ENCODE data around the gene SMIM43. TPM values are rescaled to one million over a fixed set of nuclear protein-coding genes. Genes with fewer than 3 reads are reported as not detected.
"Not testable (repeated sequence)": the region's sequence is repeated elsewhere in the genome, so short reads cannot be mapped to it uniquely, and the experiment has no call there.

The SMIM43 gene
- total and polyA plus RNA-seq, 2 donors (not counting 1 experiment from before 2014, with no cell fraction given) = 0.83 to 2.5 TPM

DNA sequence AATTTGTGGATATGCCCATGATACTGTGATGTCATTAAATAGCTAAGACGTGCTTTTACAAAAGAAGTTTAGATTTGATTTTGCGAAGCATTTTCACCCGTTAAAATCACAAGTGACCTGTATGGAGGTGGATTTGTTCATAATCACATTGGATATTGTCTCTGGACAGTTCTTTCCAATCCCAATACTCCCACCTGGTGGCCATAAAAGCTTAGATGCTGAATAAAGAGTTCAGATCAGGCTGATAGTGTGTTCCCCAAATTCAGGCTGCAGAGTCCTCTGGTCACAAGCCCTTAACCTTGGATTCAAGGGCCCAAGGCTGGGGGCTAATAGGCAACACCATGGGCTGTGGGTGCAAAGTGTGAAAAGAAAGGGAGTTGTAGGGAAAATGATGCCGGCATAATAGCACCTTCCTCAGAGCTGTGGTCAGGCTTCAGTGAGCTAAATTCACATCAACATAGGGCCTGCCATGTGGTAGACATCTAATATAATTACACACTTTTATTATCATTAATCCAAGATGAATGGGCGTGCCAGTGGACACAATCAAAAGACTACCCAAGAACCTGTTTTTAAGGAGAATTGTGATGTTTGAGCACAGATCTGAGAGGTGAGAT is 28.1 kb downstream of the SMIM43 start:
- Histone ChIP-seq H3K27me3 (ENCODE audit: control insufficient read depth, insufficient read depth, low read length) (no peaks in the 10 kb centered on the region), H3K9me3 (ENCODE audit: control insufficient read depth, insufficient read depth, low read depth, low read length) (no peaks in the 10 kb centered on the region), H3K79me2 (ENCODE audit: control insufficient read depth, insufficient read depth, low read length) (no peaks in the 10 kb centered on the region), H3K4me1 (ENCODE audit: control insufficient read depth, extremely low read depth, insufficient read depth, low read length) (no peaks in the 10 kb centered on the region), H3K9ac (ENCODE audit: insufficient read depth, low read length) (no peak overlapping the region), H3K36me3 (ENCODE audit: control insufficient read depth, insufficient read depth, low read length) (no peaks in the 10 kb centered on the region), H3K27ac (ENCODE audit: insufficient read depth, low read length) (no peak overlapping the region), H4K20me1 (ENCODE audit: control insufficient read depth, extremely low read depth, insufficient read depth, low read length) (no peaks in the 10 kb centered on the region), H3K4me3 (replicated peaks in 1 of 4; ENCODE audit: control extremely low read depth in 1 of 4, insufficient read depth in 1 of 4, low read depth in 3 of 4, low read length in 4 of 4) (no peak overlapping the region), H2AFZ (ENCODE audit: low read length) (no peak overlapping the region), H3K4me2 (ENCODE audit: extremely low read depth, insufficient read depth, low read length) (no peak overlapping the region)
- TF ChIP-seq, protein P1, sequence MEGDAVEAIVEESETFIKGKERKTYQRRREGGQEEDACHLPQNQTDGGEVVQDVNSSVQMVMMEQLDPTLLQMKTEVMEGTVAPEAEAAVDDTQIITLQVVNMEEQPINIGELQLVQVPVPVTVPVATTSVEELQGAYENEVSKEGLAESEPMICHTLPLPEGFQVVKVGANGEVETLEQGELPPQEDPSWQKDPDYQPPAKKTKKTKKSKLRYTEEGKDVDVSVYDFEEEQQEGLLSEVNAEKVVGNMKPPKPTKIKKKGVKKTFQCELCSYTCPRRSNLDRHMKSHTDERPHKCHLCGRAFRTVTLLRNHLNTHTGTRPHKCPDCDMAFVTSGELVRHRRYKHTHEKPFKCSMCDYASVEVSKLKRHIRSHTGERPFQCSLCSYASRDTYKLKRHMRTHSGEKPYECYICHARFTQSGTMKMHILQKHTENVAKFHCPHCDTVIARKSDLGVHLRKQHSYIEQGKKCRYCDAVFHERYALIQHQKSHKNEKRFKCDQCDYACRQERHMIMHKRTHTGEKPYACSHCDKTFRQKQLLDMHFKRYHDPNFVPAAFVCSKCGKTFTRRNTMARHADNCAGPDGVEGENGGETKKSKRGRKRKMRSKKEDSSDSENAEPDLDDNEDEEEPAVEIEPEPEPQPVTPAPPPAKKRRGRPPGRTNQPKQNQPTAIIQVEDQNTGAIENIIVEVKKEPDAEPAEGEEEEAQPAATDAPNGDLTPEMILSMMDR (conservative IDR thresholded peaks at IDR 0.05 in 1 of 2, IDR thresholded peaks at IDR 0.05 in 1 of 2; ENCODE audit: low read depth in 1 of 2, low read length in 2 of 2) = peak; percentile 70 to 76
- no peak for TF ChIP-seq EZH2 (IDR thresholded peaks at IDR 0.05; ENCODE audit: low read length, missing control alignments)
- DNase-seq (ENCODE audit: low read depth in 2 of 2) = peak; percentile 56 to 76

DNA sequence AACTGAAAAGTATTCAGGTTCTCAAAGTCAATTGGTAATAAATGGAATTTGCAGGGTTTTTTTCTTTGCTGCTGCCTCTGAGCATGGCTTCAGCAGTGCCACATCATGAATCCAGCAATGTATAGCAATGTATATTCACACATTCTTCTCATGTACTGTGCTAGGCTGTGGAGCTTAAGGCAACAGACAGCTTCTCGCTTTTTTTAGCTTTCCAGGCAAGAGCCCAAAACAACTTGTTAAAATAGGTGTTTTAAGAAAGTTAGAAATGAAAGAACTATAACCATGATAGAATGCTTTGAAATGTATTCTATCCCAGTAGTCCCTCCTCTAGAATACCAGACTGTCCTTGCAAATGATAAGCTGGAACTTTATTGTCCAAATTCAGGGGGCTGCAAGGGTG is 30.4 kb downstream of the SMIM43 start:
- Histone ChIP-seq H3K27me3 (ENCODE audit: control insufficient read depth, insufficient read depth, low read length) (no peaks in the 10 kb centered on the region), H2AFZ (ENCODE audit: low read length) (no peak overlapping the region), H4K20me1 (ENCODE audit: control insufficient read depth, extremely low read depth, insufficient read depth, low read length) (no peaks in the 10 kb centered on the region), H3K79me2 (ENCODE audit: control insufficient read depth, insufficient read depth, low read length) (no peaks in the 10 kb centered on the region), H3K4me1 (ENCODE audit: control insufficient read depth, extremely low read depth, insufficient read depth, low read length) (no peaks in the 10 kb centered on the region), H3K9ac (ENCODE audit: insufficient read depth, low read length) (no peak overlapping the region), H3K36me3 (ENCODE audit: control insufficient read depth, insufficient read depth, low read length) (no peaks in the 10 kb centered on the region), H3K9me3 (ENCODE audit: control insufficient read depth, insufficient read depth, low read depth, low read length) (no peaks in the 10 kb centered on the region), H3K4me2 (ENCODE audit: extremely low read depth, insufficient read depth, low read length) (no peak overlapping the region), H3K4me3 (replicated peaks in 1 of 4; ENCODE audit: control extremely low read depth in 1 of 4, insufficient read depth in 1 of 4, low read depth in 3 of 4, low read length in 4 of 4) (no peak overlapping the region), H3K27ac (ENCODE audit: insufficient read depth, low read length) (no peak overlapping the region)
- TF ChIP-seq, protein P1 (conservative IDR thresholded peaks at IDR 0.05 in 1 of 2, IDR thresholded peaks at IDR 0.05 in 1 of 2; ENCODE audit: low read depth in 1 of 2, low read length in 2 of 2) = no peak
- no peak for TF ChIP-seq EZH2 (IDR thresholded peaks at IDR 0.05; ENCODE audit: low read length, missing control alignments)
- DNase-seq (ENCODE audit: low read depth in 2 of 2) = no peak

DNA sequence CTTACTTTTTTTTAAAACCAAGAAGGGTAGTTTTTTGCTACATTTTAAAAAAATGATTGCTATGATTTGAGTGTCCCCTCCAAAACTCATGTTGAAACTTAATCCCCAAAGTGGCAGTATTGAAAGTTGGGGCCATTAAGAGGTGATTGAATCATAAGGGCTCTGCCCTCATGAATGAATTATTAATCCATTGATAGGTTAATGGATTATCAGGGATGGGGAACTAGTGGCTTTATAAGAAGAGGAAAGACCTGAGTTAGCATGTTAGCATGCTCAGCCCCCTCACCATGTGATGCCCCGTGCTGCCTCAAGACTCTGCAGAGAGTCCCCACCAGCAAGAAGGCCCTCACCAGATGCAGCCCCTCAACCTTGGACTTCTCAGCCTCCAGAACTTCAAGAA is 31.0 kb downstream of the SMIM43 start:
- no peak for DNase-seq (ENCODE audit: low read depth in 2 of 2)
- Histone ChIP-seq H3K27ac (ENCODE audit: insufficient read depth, low read length) (no peak overlapping the region), H3K4me3 (replicated peaks in 1 of 4; ENCODE audit: control extremely low read depth in 1 of 4, insufficient read depth in 1 of 4, low read depth in 3 of 4, low read length in 4 of 4) (no peak overlapping the region), H3K27me3 (ENCODE audit: control insufficient read depth, insufficient read depth, low read length) (no peaks in the 10 kb centered on the region), H3K79me2 (ENCODE audit: control insufficient read depth, insufficient read depth, low read length) (no peaks in the 10 kb centered on the region), H3K4me1 (ENCODE audit: control insufficient read depth, extremely low read depth, insufficient read depth, low read length) (no peaks in the 10 kb centered on the region), H2AFZ (ENCODE audit: low read length) (no peak overlapping the region), H4K20me1 (ENCODE audit: control insufficient read depth, extremely low read depth, insufficient read depth, low read length) (no peaks in the 10 kb centered on the region), H3K36me3 (ENCODE audit: control insufficient read depth, insufficient read depth, low read length) (no peaks in the 10 kb centered on the region), H3K9ac (ENCODE audit: insufficient read depth, low read length) (no peak overlapping the region), H3K9me3 (ENCODE audit: control insufficient read depth, insufficient read depth, low read depth, low read length) (no peaks in the 10 kb centered on the region), H3K4me2 (ENCODE audit: extremely low read depth, insufficient read depth, low read length) (no peak overlapping the region)
- TF ChIP-seq, protein P1 (conservative IDR thresholded peaks at IDR 0.05 in 1 of 2, IDR thresholded peaks at IDR 0.05 in 1 of 2; ENCODE audit: low read depth in 1 of 2, low read length in 2 of 2) = no peak
- no peak for TF ChIP-seq EZH2 (IDR thresholded peaks at IDR 0.05; ENCODE audit: low read length, missing control alignments)

- H3K9ac ChIP-seq (ENCODE audit: insufficient read depth, low read length); DNase-seq (ENCODE audit: low read depth in 2 of 2); H4K20me1 ChIP-seq (ENCODE audit: control insufficient read depth, extremely low read depth, insufficient read depth, low read length); H3K36me3 ChIP-seq (ENCODE audit: control insufficient read depth, insufficient read depth, low read length); H3K79me2 ChIP-seq (ENCODE audit: control insufficient read depth, insufficient read depth, low read length); H3K27ac ChIP-seq (ENCODE audit: insufficient read depth, low read length); H3K4me2 ChIP-seq (ENCODE audit: extremely low read depth, insufficient read depth, low read length); H3K27me3 ChIP-seq (ENCODE audit: control insufficient read depth, insufficient read depth, low read length); H3K4me3 ChIP-seq (replicated peaks in 1 of 4; ENCODE audit: control extremely low read depth in 1 of 4, insufficient read depth in 1 of 4, low read depth in 3 of 4, low read length in 4 of 4); H3K9me3 ChIP-seq (ENCODE audit: control insufficient read depth, insufficient read depth, low read depth, low read length); H2AFZ ChIP-seq (ENCODE audit: low read length): not testable (repeated sequence)
- peaks cover 16% of the 10 kb centered on the region for H3K4me1 ChIP-seq (ENCODE audit: control insufficient read depth, extremely low read depth, insufficient read depth, low read length)
These were observed 35.2 kb downstream of the SMIM43 start for GRCh38 chr4:121729753-121730152.

Measured in fibroblast of lung (primary cell).